ENCODE results near the gene PDE4D.
"Not testable (repeated sequence)": the region's sequence is repeated elsewhere in the genome, so short reads cannot be mapped to it uniquely, and the experiment has no call there.

PDE4D gene

GRCh38 chr5:59693492-59694309 lies 199.8 kb downstream of the PDE4D start:
- DNase-seq = no peak

DNA sequence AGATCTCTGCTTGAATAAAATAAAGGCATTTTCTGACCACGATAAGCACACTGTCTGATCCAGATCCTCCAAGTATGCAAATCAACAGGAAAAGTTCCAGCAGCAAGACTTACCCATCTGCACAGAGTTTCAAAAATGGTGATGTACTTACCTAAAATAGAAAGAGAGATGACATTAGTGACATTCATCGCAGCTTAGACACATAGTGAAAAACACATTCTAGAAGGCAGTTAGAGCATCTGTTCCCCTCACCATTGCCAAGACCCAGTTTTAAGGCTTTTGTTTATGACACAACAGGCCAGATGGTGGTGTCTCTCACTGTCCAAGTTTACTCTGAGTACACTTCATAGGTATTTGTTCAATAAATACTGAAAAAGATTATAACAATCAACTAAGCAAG lies 207.7 kb downstream of the PDE4D start:
- no peak for DNase-seq

DNA sequence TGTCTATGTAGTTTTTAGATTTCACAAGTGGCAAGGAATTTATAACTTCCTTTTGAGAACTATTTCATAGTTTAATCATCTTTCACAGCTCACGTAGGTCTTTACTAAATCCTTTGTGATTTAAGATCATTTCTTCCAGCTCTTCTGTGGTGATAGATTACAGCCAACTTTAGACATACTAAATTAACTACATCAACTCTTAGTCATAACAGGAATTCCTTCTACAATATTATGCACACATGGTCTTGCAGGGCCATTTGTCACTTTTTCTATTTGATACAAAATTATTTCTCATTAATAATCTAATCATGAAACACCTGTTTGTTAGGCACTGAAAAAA lies 208.4 kb downstream of the PDE4D start:
- DNase-seq = no peak

DNA sequence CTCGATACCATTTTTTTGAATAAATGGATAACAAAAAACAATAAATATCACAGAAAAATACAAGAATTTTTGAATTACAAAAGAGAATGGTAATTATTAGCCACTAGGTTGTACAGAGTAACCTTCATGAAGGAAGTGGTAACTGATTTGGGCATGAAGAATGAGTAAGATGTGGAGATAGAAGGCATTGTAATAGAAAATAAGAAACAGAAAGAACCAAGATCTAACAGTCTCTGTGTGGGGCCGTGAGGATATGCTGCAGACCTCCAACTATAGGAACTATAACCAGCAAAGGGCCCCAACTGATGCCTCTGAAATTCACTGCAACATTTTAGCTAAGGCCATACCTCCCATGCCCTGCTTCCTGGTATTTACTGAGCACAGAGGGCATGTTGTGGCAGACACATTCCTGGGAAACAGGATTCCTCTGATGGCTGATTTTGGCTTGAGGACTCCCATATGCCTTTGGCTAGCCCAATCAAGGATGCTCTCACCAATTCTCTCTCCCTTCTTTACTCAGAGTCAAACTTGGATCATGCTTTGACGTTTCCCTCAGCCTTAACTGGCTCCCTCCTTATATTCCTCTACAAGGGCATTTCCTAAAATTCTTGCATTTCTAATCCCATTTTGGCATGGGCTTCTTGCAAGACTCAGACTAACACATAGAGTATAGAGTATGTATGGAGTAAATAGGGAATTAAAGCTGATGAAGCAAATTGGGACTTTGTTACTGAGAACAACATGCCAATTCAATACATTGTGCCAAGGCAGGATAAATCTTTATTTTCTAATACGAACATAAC lies 208.9 kb downstream of the PDE4D start:
- no peak for DNase-seq

DNA sequence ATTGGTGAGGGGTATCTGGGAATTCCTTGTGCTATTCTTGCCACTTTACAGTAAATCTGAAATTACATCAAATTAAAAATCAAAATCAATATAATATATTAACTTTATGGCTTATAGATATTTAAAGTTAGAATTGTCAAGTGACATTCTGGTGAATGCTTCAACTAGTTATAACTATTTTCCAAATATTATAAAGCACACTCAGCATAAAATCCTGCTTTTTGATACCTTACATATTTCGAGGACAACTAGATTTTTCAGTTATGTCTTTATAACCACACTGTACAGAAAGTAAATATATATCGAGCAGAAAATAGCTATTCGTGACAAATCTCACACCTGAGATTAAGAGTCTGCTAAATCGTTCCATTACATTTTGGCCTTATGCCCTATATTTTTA lies 210.2 kb downstream of the PDE4D start:
- no peak for DNase-seq

DNA sequence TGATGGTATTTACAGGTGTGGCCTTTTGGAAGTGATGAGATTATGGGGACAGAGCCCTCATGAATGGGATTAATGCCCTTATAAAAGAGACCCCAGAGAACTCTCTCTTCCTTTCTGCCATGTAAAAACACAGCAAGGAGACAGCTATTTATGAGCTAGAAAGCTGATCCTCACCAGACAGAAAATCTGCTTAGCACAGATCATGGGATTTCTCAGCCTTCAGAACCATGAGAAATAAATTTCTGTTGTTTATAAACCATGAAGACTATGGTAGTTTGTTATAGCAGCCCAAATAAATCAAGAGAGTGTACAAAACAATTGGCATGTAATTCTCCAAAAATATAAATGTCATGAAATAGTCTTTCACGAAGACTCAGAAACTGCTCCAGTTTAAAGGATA lies 211.0 kb downstream of the PDE4D start:
- DNase-seq = no peak

DNA sequence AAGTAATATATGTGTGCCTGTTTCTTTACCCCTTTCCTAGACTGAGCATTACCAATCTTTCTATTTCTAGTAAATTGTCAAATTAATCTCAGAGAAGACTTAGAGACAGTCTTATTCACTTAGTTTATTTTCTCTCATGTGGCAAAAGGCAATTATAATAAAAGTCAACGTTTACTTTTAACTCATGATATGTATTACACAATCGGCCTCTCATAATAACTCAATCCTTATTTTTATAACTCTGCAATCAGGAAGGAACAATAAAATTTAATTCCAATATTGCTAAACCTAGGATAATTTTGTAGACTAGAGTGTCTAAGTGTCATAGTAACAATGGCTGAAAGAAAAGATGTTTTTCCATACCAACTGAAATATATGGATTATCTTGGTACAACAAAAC lies 214.6 kb downstream of the PDE4D start:
- no peak for DNase-seq

DNA sequence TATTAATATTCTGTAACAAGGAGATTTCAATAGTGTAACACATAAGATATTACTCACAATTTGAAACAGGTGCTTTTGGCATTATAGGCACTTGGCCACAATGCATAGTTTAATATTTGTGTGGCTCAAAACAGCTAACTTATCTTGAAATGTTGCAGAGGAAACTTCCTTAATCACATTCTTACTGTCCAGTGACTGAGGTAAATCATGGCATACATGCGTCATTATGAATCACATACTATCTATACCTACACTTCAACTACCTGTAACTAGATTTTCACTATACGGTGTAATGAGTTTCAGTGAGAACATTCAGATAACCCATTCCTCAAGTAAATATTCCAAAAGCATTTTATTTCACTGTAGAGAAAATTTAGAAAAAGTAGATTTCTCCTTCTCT lies 218.8 kb downstream of the PDE4D start:
- DNase-seq = no peak

GRCh38 chr5:59673438-59674058 lies 220.0 kb downstream of the PDE4D start:
- no peak for DNase-seq

DNA sequence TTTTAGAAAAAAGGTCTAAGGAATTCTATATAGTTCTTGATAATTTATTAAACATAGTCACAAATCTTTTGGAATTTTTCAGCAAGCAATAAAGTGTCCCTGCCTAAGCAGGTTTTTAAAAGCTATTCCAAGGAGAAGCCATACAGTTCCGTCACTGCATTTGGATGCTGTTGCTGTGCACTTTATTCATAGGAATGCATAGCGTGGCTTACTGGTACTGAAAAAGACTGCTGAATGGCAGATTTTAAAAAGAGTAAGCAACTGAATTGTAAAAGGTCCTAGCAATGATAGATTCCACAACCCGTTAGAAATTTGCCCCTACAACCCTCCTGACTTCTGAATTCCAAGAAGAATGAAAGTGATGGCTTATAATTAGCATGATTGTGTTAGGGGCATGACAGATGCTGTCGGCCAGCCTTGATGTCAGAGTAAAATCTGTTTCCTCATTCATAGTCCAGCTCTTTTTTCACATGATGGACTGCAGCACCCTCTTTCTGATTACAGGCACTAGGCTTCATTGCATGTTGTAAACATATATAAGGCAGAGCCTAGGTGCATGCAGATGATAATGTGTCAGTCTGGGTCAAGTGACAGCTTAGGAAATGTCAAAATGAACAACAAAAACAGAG lies 227.0 kb downstream of the PDE4D start:
- no peak for DNase-seq

DNA sequence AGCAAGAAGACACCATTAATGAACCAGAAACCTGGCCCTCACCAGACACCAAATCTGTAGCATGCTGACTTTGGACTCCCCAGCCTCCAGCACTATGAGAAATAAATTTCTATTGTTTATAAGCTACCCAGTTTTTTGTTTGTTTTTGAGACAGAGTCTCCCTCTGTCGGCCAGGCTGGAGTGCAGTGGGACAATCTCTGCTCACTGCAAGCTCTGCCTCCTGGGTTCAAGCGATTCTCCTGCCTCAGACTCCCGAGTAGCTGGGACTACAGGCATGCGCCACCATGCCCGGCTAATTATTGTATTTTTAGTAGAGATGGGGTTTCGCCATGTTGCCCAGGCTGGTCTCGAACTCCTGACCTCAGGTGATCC lies 227.7 kb downstream of the PDE4D start:
- DNase-seq = not testable (repeated sequence)

GRCh38 chr5:59665086-59665831 lies 228.3 kb downstream of the PDE4D start:
- no peak for DNase-seq

DNA sequence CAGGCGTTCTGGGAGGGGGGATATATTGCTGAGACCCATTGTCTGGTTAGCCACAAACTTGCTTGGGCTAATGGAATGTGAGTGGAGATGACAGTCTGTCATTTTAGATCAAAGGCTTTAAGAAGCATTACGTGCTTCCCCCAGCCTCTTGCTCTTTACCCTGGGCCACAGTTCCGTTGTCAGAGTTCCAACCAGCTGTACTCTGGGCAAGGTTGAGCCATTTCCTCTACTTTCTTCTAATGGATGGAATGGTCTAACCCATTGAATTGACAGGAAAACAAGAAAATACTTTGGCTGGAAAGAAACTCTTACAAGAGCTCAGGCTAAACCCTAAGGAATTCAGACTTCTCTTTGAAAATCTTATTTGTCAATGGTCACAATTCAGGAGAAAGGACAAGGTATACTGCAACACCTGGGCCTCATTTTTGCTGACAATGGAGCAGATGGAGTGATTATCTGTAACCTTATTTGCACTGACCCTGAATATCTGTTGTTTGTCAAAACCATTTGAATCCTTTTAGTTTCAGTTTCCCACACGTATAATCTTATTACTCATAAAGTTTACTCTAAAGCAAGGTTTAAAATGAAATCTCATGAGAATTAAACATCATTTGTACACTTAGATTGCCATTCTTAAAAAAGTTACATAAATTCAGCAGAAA lies 231.4 kb downstream of the PDE4D start:
- DNase-seq = no peak

GRCh38 chr5:59661311-59661710 lies 232.2 kb downstream of the PDE4D start:
- DNase-seq = no peak

- DNase-seq = no peak
Observed at GRCh38 chr5:59660737-59661136, 232.8 kb downstream of the PDE4D start.

- no peak for DNase-seq
Observed at GRCh38 chr5:59656351-59657254, 236.9 kb downstream of the PDE4D start.

DNA sequence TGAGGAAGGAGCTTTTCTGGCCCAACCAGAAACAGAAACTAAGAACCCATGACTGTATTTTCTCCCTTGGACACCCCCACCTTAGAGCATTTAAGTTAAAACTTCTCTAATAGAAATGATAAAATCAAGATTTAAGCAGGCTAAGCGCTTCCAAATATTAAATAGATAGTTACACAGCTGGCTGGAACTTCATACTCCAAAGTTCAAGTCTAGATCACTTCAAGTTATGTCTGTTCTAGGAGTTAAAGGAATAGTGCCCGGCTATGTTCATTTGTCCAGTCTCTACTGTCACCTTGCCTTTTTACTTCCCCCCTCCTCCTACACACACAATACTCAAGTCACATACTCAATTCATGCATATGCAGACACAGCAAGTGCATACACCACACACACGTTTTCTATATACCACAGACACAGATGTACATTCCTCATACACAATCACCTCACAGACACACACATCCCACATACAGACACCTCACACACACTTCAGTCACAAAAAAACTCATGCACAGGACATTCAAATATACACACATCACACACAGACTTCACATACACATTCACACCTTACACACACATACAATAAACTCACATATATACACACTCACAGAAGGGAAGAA lies 237.7 kb downstream of the PDE4D start:
- no peak for DNase-seq

DNA sequence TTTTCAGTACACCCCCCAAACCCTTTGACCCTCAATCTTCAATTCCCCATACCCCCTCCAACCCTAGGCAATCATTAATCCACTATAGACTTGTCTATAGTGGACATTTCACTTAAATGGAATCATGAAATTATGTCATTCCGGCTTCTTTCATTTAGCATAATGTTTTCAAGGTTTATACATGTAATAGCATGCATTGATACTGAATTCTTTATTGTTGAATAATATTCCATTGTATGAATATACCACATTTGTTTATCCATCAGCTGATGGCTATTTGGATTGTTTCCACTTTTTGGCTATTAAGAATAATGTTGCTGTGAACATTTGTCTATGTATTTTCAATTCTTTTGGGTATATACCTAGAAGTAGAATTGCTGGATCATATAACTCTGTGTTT lies 238.8 kb downstream of the PDE4D start:
- DNase-seq = no peak

- no peak for DNase-seq
Observed at GRCh38 chr5:59652449-59652848, 241.1 kb downstream of the PDE4D start.
